ENCODE measurements around the gene SLC13A3. TPM values are rescaled to one million over a fixed set of nuclear protein-coding genes. Genes with fewer than 3 reads are reported as not detected.

The SLC13A3 gene
- total RNA-seq, 1 experiment from 2014 or later, result not detected

- no peak overlapping the region for H3K9ac ChIP-seq (ENCODE audit: low read length)
- H3K27ac ChIP-seq (ENCODE audit: low read length), result no peak overlapping the region
- peaks cover 4% of the 10 kb centered on the region; the same call in 1 of the 2 replicates for H3K27me3 ChIP-seq (ENCODE audit: low read length)
- H4K20me1 ChIP-seq (ENCODE audit: insufficient read depth, low read depth, low read length), result no peaks in the 10 kb centered on the region
- H3K36me3 ChIP-seq (ENCODE audit: insufficient read depth, low read length), result no peaks in the 10 kb centered on the region
- no peak for DNase-seq
- H2AFZ ChIP-seq (ENCODE audit: low read length), result no peak overlapping the region
- no peaks in the 10 kb centered on the region for H3K79me2 ChIP-seq (ENCODE audit: low read length)
- H3K4me1 ChIP-seq (ENCODE audit: low read length), result no peaks in the 10 kb centered on the region
- no peaks in the 10 kb centered on the region for H3K9me2 ChIP-seq (replicated peaks; ENCODE audit: insufficient read depth, low read length)
- H3K4me3 ChIP-seq (ENCODE audit: low read length), result no peak overlapping the region
- peaks cover 6% of the 10 kb centered on the region for H3K9me3 ChIP-seq (ENCODE audit: low read length)
- no peak overlapping the region for H3K4me2 ChIP-seq (ENCODE audit: low read depth, low read length, poor library complexity, severe bottlenecking)
Measured at GRCh38 chr20:46621492-46621891, 29.8 kb downstream of the SLC13A3 start.

- Histone ChIP-seq H3K9me2 (replicated peaks; ENCODE audit: insufficient read depth, low read length) (no peaks in the 10 kb centered on the region), H3K9me3 (ENCODE audit: low read length) (peaks cover 5% of the 10 kb centered on the region), H4K20me1 (ENCODE audit: insufficient read depth, low read depth, low read length) (no peaks in the 10 kb centered on the region), H3K27me3 (ENCODE audit: low read length) (peaks cover 4% of the 10 kb centered on the region; the same call in 1 of the 2 replicates), H3K4me2 (ENCODE audit: low read depth, low read length, poor library complexity, severe bottlenecking) (no peak overlapping the region), H3K4me1 (ENCODE audit: low read length) (no peaks in the 10 kb centered on the region), H3K4me3 (ENCODE audit: low read length) (no peak overlapping the region), H3K36me3 (ENCODE audit: insufficient read depth, low read length) (no peaks in the 10 kb centered on the region), H3K27ac (ENCODE audit: low read length) (no peak overlapping the region), H2AFZ (ENCODE audit: low read length) (no peak overlapping the region), H3K9ac (ENCODE audit: low read length) (no peak overlapping the region), H3K79me2 (ENCODE audit: low read length) (no peaks in the 10 kb centered on the region)
- DNase-seq, result no peak
Measured at GRCh38 chr20:46619445-46619844, 31.8 kb downstream of the SLC13A3 start.

GRCh38 chr20:46618316-46619100, 32.8 kb downstream of the SLC13A3 start:
- no peak overlapping the region for H2AFZ ChIP-seq (ENCODE audit: low read length)
- no peak overlapping the region for H3K4me2 ChIP-seq (ENCODE audit: low read depth, low read length, poor library complexity, severe bottlenecking)
- H3K79me2 ChIP-seq (ENCODE audit: low read length), result no peaks in the 10 kb centered on the region
- no peak overlapping the region for H3K4me3 ChIP-seq (ENCODE audit: low read length)
- H3K4me1 ChIP-seq (ENCODE audit: low read length), result no peaks in the 10 kb centered on the region
- H3K27ac ChIP-seq (ENCODE audit: low read length), result no peak overlapping the region
- no peaks in the 10 kb centered on the region for H4K20me1 ChIP-seq (ENCODE audit: insufficient read depth, low read depth, low read length)
- H3K36me3 ChIP-seq (ENCODE audit: insufficient read depth, low read length), result no peaks in the 10 kb centered on the region
- H3K9me3 ChIP-seq (ENCODE audit: low read length), result no peaks in the 10 kb centered on the region
- H3K9ac ChIP-seq (ENCODE audit: low read length), result no peak overlapping the region
- H3K9me2 ChIP-seq (replicated peaks; ENCODE audit: insufficient read depth, low read length), result no peaks in the 10 kb centered on the region
- no peaks in the 10 kb centered on the region for H3K27me3 ChIP-seq (ENCODE audit: low read length)
- DNase-seq, result no peak

GRCh38 chr20:46614503-46614902, 36.8 kb downstream of the SLC13A3 start:
- Histone ChIP-seq H2AFZ (ENCODE audit: low read length) (no peak overlapping the region), H4K20me1 (ENCODE audit: insufficient read depth, low read depth, low read length) (no peaks in the 10 kb centered on the region), H3K9ac (ENCODE audit: low read length) (no peak overlapping the region), H3K9me3 (ENCODE audit: low read length) (no peaks in the 10 kb centered on the region), H3K27me3 (ENCODE audit: low read length) (no peaks in the 10 kb centered on the region), H3K4me1 (ENCODE audit: low read length) (peaks cover 5% of the 10 kb centered on the region), H3K36me3 (ENCODE audit: insufficient read depth, low read length) (no peaks in the 10 kb centered on the region), H3K4me3 (ENCODE audit: low read length) (no peak overlapping the region), H3K79me2 (ENCODE audit: low read length) (no peaks in the 10 kb centered on the region), H3K27ac (ENCODE audit: low read length) (no peak overlapping the region), H3K9me2 (replicated peaks; ENCODE audit: insufficient read depth, low read length) (no peaks in the 10 kb centered on the region), H3K4me2 (ENCODE audit: low read depth, low read length, poor library complexity, severe bottlenecking) (no peak overlapping the region)
- DNase-seq, result no peak

- H3K27me3 ChIP-seq (ENCODE audit: low read length), result no peaks in the 10 kb centered on the region
- no peaks in the 10 kb centered on the region for H3K9me2 ChIP-seq (replicated peaks; ENCODE audit: insufficient read depth, low read length)
- no peaks in the 10 kb centered on the region for H3K36me3 ChIP-seq (ENCODE audit: insufficient read depth, low read length)
- no peak overlapping the region for H3K4me3 ChIP-seq (ENCODE audit: low read length)
- H3K9me3 ChIP-seq (ENCODE audit: low read length), result no peaks in the 10 kb centered on the region
- DNase-seq, result no peak
- no peaks in the 10 kb centered on the region for H3K79me2 ChIP-seq (ENCODE audit: low read length)
- no peak overlapping the region for H3K27ac ChIP-seq (ENCODE audit: low read length)
- H3K4me2 ChIP-seq (ENCODE audit: low read depth, low read length, poor library complexity, severe bottlenecking), result no peak overlapping the region
- H3K4me1 ChIP-seq (ENCODE audit: low read length), result peaks cover 5% of the 10 kb centered on the region
- no peaks in the 10 kb centered on the region for H4K20me1 ChIP-seq (ENCODE audit: insufficient read depth, low read depth, low read length)
- no peak overlapping the region for H2AFZ ChIP-seq (ENCODE audit: low read length)
- no peak overlapping the region for H3K9ac ChIP-seq (ENCODE audit: low read length)
Measured at GRCh38 chr20:46610145-46610544, 41.1 kb downstream of the SLC13A3 start.

- no peak overlapping the region for H3K4me3 ChIP-seq (ENCODE audit: low read length)
- H3K79me2 ChIP-seq (ENCODE audit: low read length), result no peaks in the 10 kb centered on the region
- DNase-seq, result no peak
- no peak overlapping the region for H3K9ac ChIP-seq (ENCODE audit: low read length)
- no peaks in the 10 kb centered on the region for H4K20me1 ChIP-seq (ENCODE audit: insufficient read depth, low read depth, low read length)
- H2AFZ ChIP-seq (ENCODE audit: low read length), result no peak overlapping the region
- H3K4me2 ChIP-seq (ENCODE audit: low read depth, low read length, poor library complexity, severe bottlenecking), result no peak overlapping the region
- H3K9me2 ChIP-seq (replicated peaks; ENCODE audit: insufficient read depth, low read length), result no peaks in the 10 kb centered on the region
- no peaks in the 10 kb centered on the region for H3K36me3 ChIP-seq (ENCODE audit: insufficient read depth, low read length)
- no peaks in the 10 kb centered on the region for H3K27me3 ChIP-seq (ENCODE audit: low read length)
- H3K9me3 ChIP-seq (ENCODE audit: low read length), result no peaks in the 10 kb centered on the region
- H3K4me1 ChIP-seq (ENCODE audit: low read length), result peaks cover 5% of the 10 kb centered on the region
- no peak overlapping the region for H3K27ac ChIP-seq (ENCODE audit: low read length)
Measured at GRCh38 chr20:46609043-46609442, 42.2 kb downstream of the SLC13A3 start.

GRCh38 chr20:46607849-46608497, 43.3 kb downstream of the SLC13A3 start:
- DNase-seq, result no peak
- Histone ChIP-seq H3K9ac (ENCODE audit: low read length) (no peak overlapping the region), H3K27ac (ENCODE audit: low read length) (no peak overlapping the region), H2AFZ (ENCODE audit: low read length) (no peak overlapping the region), H3K9me3 (ENCODE audit: low read length) (no peaks in the 10 kb centered on the region), H3K27me3 (ENCODE audit: low read length) (no peaks in the 10 kb centered on the region), H3K9me2 (replicated peaks; ENCODE audit: insufficient read depth, low read length) (no peaks in the 10 kb centered on the region), H4K20me1 (ENCODE audit: insufficient read depth, low read depth, low read length) (no peaks in the 10 kb centered on the region), H3K4me2 (ENCODE audit: low read depth, low read length, poor library complexity, severe bottlenecking) (no peak overlapping the region), H3K4me3 (ENCODE audit: low read length) (no peak overlapping the region), H3K79me2 (ENCODE audit: low read length) (no peaks in the 10 kb centered on the region), H3K4me1 (ENCODE audit: low read length) (peaks cover 5% of the 10 kb centered on the region), H3K36me3 (ENCODE audit: insufficient read depth, low read length) (no peaks in the 10 kb centered on the region)

GRCh38 chr20:46607191-46607848, 43.9 kb downstream of the SLC13A3 start:
- Histone ChIP-seq H2AFZ (ENCODE audit: low read length) (no peak overlapping the region), H3K27me3 (ENCODE audit: low read length) (no peaks in the 10 kb centered on the region), H3K9ac (ENCODE audit: low read length) (no peak overlapping the region), H4K20me1 (ENCODE audit: insufficient read depth, low read depth, low read length) (no peaks in the 10 kb centered on the region), H3K4me3 (ENCODE audit: low read length) (no peak overlapping the region), H3K79me2 (ENCODE audit: low read length) (no peaks in the 10 kb centered on the region), H3K9me3 (ENCODE audit: low read length) (no peaks in the 10 kb centered on the region), H3K36me3 (ENCODE audit: insufficient read depth, low read length) (no peaks in the 10 kb centered on the region), H3K9me2 (replicated peaks; ENCODE audit: insufficient read depth, low read length) (no peaks in the 10 kb centered on the region), H3K27ac (ENCODE audit: low read length) (no peak overlapping the region), H3K4me2 (ENCODE audit: low read depth, low read length, poor library complexity, severe bottlenecking) (no peak overlapping the region), H3K4me1 (ENCODE audit: low read length) (peaks cover 5% of the 10 kb centered on the region)
- DNase-seq, result no peak

Data from Karpas-422 (cell line).